Nephron (organoid): ENCODE measurements around the gene PPM1J.

ENCODE experiments used
- H3K27ac Mint-ChIP-seq, 3 experiments: 2 replicates each; pipeline ENCODE4 v1.8.0; 2020; ENCODE audit warnings: mixed read lengths in 3 of 3, mild to moderate bottlenecking in 2 of 3, moderate library complexity in 1 of 3
- H3K27me3 Mint-ChIP-seq: 2 replicates; pipeline ENCODE4 v1.8.0; 2021; ENCODE audit warnings: low read depth, mild to moderate bottlenecking, moderate library complexity, mixed read lengths
- H3K36me3 Mint-ChIP-seq: 2 replicates; pipeline ENCODE4 v1.8.0; 2020; ENCODE audit warnings: low read depth, mixed read lengths
- H3K4me1 Mint-ChIP-seq: 2 replicates; pipeline ENCODE4 v1.8.0; 2020; ENCODE audit warnings: mixed read lengths
- H3K4me3 Mint-ChIP-seq, 3 experiments: 2 replicates each; pipeline ENCODE4 v1.8.0; 2020; ENCODE audit warnings: mild to moderate bottlenecking in 3 of 3, mixed read lengths in 3 of 3, moderate library complexity in 2 of 3
- H3K9me3 Mint-ChIP-seq: 2 replicates; pipeline ENCODE4 v1.8.0; 2020; ENCODE audit warnings: mixed read lengths
- TF ChIP-seq, protein P1 (sequence below), 3 experiments: fragments of 200-600 bp; sonication (generic); IDR thresholded peaks; one replicate each; pipeline ENCODE4 v1.5.0; 2021; ENCODE audit warnings: antibody characterized with exemption in 3 of 3; ENCODE audit not compliant: unreplicated experiment in 3 of 3

Gene PPM1J

DNA sequence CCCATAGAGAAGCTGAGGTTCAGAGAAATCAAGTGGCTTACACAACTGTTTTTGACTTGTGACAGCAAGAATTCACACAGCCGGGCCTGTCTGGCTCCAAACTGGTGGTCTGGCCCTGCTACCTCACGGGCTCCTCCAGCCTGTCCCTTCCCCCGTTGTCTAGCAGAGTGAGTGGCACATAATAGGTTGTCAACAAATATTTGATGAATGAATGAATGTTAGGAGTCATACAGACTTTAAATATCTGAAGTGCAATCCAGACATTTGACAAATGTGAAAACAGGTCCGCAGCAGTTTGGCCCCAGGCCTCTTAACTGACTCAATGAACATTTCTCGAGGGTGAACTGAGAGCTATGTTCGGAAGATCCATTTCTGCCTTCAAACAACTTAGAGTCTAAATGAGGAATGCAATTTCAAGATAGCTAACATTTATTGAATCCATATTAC is 7.1 kb downstream of the PPM1J start:
- TF ChIP-seq, protein P1, sequence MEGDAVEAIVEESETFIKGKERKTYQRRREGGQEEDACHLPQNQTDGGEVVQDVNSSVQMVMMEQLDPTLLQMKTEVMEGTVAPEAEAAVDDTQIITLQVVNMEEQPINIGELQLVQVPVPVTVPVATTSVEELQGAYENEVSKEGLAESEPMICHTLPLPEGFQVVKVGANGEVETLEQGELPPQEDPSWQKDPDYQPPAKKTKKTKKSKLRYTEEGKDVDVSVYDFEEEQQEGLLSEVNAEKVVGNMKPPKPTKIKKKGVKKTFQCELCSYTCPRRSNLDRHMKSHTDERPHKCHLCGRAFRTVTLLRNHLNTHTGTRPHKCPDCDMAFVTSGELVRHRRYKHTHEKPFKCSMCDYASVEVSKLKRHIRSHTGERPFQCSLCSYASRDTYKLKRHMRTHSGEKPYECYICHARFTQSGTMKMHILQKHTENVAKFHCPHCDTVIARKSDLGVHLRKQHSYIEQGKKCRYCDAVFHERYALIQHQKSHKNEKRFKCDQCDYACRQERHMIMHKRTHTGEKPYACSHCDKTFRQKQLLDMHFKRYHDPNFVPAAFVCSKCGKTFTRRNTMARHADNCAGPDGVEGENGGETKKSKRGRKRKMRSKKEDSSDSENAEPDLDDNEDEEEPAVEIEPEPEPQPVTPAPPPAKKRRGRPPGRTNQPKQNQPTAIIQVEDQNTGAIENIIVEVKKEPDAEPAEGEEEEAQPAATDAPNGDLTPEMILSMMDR (IDR thresholded peaks at IDR 0.05; ENCODE audit: unreplicated experiment in 3 of 3) = no peak
- Mint-ChIP-seq H3K27me3 (peaks cover 39% of the 10 kb centered on the region), H3K36me3 (peaks cover 7% of the 10 kb centered on the region), H3K4me3 (peak overlapping the region; percentile 85 to 93 (median 89)), H3K4me1 (peaks cover 31% of the 10 kb centered on the region), H3K9me3 (no peaks in the 10 kb centered on the region), H3K27ac (peak overlapping the region; percentile 51 to 89 (median 85))

DNA sequence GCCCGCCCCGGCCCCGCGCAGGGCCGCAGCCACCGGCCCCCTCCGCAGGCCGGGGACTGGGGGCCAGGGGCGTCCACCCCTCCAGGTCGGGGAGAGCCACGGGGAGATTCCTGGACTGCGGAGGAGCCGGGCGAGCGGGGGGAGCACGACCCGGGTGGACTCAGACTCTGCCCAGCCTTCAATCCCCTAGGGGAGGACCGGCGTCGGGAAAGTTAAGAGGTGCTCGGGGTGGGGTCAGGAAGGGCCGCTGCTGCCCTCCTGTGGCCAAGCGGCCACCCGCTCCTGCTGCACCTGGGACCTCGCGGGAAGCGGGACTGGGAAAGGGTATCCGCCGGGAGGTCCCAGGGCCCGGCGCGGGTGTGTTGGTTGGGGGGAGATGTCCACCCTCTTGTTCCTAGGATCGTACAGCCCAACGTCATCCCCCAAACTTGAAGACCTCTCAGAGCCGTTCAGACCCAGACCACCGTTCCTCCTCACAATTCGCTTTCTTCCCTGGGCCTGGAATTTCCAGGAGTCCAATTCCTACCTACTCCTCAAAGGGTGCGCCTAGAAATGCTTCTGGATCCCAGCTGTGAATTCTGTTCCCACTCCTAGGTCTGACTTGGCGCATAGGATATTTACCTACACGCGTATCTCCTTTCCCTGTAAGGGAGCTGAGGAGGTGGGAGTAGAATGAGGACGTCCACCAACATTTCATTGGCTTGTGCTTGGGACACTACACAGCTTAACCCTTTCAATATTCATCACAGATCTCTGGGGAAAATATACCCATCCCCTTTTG is 7.7 kb downstream of the PPM1J start:
- peaks cover 34% of the 10 kb centered on the region for H3K27me3 Mint-ChIP-seq
- H3K4me3 Mint-ChIP-seq = peak overlapping the region; percentile 85 to 93 (median 89)
- H3K27ac Mint-ChIP-seq = peak overlapping the region; percentile 51 to 89 (median 85)
- TF ChIP-seq, protein P1 (IDR thresholded peaks at IDR 0.05; ENCODE audit: unreplicated experiment in 3 of 3) = peak; percentile 86 to 87 (median 87)
- H3K4me1 Mint-ChIP-seq = peaks cover 37% of the 10 kb centered on the region
- H3K9me3 Mint-ChIP-seq = no peaks in the 10 kb centered on the region
- H3K36me3 Mint-ChIP-seq = peaks cover 13% of the 10 kb centered on the region

DNA sequence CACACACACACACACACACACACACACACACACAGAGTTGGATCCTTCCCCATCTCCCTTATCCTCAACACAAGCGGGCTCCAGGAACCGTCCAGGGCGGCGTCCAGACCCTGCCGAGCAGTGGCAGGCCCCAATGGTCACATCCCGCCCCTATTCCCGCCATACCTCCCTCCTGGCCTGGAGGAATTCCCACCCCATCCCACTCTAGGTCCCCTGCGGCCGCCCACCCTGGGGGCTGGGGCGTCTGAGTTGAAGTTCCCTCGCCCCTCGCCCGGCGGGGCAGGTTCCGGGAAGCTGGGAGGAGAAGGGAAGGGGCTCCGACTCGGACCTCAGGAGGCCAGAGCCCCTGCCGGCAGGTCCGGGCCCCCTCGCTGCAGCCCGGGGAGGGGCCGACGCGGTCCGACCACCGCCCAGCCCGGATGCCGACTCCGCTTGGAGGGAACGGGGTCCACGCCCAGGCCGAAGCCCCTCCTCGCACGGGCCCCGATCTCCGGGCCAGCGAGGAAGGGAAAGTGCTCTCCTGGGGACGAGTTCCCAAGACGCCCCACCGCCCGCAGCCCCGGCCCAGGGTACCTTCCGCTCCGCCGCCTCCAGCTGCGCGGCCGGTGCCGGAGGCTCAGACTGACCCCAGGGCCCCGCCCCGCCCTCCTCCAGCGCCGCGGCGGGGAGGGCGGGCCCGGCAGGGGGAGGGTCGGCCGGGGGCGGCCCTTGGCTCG is 8.5 kb downstream of the PPM1J start, which contains the start of gene RHOC:
RHOC (minus strand) TSS at position 623 of the 716 bp plus-strand sequence. CDS start 3,328 bp downstream, outside the sequence.
- Mint-ChIP-seq H3K4me1 (peaks cover 45% of the 10 kb centered on the region), H3K27ac (peak within 1 kb of the TSS; percentile 92 to 99 (median 98)), H3K27me3 (peaks cover 28% of the 10 kb centered on the region), H3K9me3 (no peaks in the 10 kb centered on the region), H3K4me3 (peak within 1 kb of the TSS; percentile 93 to 97 (median 95)), H3K36me3 (peaks cover 21% of the 10 kb centered on the region)
- TF ChIP-seq, protein P1 (IDR thresholded peaks at IDR 0.05; ENCODE audit: unreplicated experiment in 3 of 3) = no peak

DNA sequence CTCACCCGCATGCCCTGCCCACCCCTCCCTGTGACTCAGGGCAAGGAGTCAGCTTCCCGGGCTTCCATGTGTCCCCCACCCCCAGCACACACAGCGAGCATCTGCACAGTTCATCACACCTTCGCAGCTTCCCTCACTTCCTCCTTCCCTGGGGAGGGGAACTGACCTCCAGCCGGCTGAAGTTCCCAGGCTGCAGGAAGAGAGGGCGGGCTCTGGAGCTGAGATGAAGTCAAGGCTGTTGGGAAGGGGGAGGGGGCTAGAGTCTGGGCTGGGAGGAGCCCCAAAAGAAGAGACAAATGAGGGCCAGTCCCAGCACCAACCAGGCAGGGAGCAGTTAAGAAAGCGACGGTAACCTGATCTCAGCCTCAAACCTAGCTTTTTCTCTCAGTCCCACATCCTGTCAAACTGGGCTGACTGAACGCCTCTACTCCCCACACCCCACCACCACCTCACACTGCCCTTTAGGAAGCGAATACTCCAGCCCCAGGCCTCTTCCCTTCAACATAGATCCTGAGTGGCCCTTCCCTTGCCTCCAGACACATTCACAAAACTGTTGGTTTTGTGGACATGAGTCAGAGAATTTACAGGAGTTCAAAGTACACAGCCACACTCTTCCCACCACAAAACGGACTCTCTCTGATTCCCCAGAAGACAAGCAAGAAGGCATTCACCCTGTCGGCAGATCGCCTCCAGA is 10.1 kb downstream of the PPM1J start:
- Mint-ChIP-seq H3K36me3 (peaks cover 27% of the 10 kb centered on the region), H3K27ac (peak overlapping the region; percentile 92 to 99 (median 98)), H3K4me1 (peaks cover 59% of the 10 kb centered on the region), H3K27me3 (peaks cover 13% of the 10 kb centered on the region), H3K9me3 (no peaks in the 10 kb centered on the region), H3K4me3 (peak overlapping the region; percentile 93 to 97 (median 95))
- TF ChIP-seq, protein P1 (IDR thresholded peaks at IDR 0.05; ENCODE audit: unreplicated experiment in 3 of 3) = no peak

DNA sequence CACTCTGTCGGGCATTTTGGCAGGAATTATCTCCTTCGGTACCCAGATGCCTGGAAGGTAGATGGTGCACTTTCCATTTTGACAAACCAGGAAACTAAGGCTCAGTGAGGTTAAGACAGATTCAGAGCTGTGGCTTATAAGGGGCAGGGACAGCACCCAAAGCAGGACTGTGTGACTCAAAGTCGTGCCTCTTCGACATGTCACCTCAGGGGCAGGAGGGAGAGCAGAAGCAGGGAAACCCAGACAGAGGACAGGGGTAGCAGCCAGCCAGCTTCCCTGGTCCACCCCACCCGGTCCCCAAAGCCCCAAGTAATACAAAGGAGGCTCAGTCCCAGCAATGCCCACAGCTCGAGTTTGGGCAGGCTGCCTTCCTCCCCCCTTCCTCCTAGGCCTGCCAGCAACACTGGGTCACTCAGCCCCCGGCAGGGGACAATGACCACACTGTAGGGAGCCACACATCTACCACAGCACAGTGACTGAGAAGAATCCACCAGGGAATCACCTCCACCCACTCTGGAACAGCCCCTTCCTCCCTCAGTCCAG is 10.7 kb downstream of the PPM1J start:
- H3K4me1 Mint-ChIP-seq = peaks cover 65% of the 10 kb centered on the region
- H3K36me3 Mint-ChIP-seq = peaks cover 33% of the 10 kb centered on the region
- H3K27me3 Mint-ChIP-seq = peaks cover 8% of the 10 kb centered on the region
- no peaks in the 10 kb centered on the region for H3K9me3 Mint-ChIP-seq
- peak overlapping the region; percentile 93 to 97 (median 95) for H3K4me3 Mint-ChIP-seq
- peak overlapping the region; percentile 92 to 99 (median 98) for H3K27ac Mint-ChIP-seq
- TF ChIP-seq, protein P1 (IDR thresholded peaks at IDR 0.05; ENCODE audit: unreplicated experiment in 3 of 3) = no peak
